DND-41 (cell line): ENCODE data around the gene FOXL1.

ENCODE experiments used
- ATAC-seq: fragments of 200-7000 bp; cut with Tn5 transposase; 3 replicates; pipeline ENCODE4 v1.9.1; 2021; ENCODE audit warnings: low read depth; ENCODE audit not compliant: insufficient read depth
- DNase-seq: peaks from one replicate; pipeline ENCODE4 v3.0.0-alpha.2; 2020
- H2AFZ ChIP-seq: 2 replicates; pipeline ENCODE4 v1.6.0; 2012; ENCODE audit warnings: low read depth, low read length
- H3K27ac ChIP-seq: 2 replicates; pipeline ENCODE4 v1.5.1; 2012; ENCODE audit warnings: low read length, inconsistent platforms
- H3K27me3 ChIP-seq: fragments of 200-600 bp; sonication (generic); 2 replicates; pipeline ENCODE4 v1.6.0; 2012; ENCODE audit warnings: low read length, mild to moderate bottlenecking, inconsistent platforms; ENCODE audit not compliant: insufficient read depth, poor library complexity
- H3K36me3 ChIP-seq: 2 replicates; pipeline ENCODE4 v1.5.1; 2012; ENCODE audit warnings: low read length, inconsistent platforms; ENCODE audit not compliant: insufficient read depth
- H3K4me1 ChIP-seq: 2 replicates; pipeline ENCODE4 v1.5.1; 2012; ENCODE audit warnings: mild to moderate bottlenecking, low read length; ENCODE audit not compliant: insufficient read depth
- H3K4me2 ChIP-seq: 2 replicates; pipeline ENCODE4 v1.6.0; 2012; ENCODE audit warnings: mild to moderate bottlenecking, moderate library complexity, low read length, inconsistent platforms; ENCODE audit not compliant: insufficient read depth
- H3K4me3 ChIP-seq, 2 experiments: fragments of 200-600 bp in 1 of 2; shearing (Covaris generic) in 1 of 2; 2 replicates each; pipeline ENCODE4 v1.5.1; 2012 to 2016; ENCODE audit warnings: inconsistent platforms in 2 of 2, low read length in 2 of 2, mild to moderate bottlenecking in 2 of 2, low read depth in 1 of 2, moderate library complexity in 1 of 2
- H3K79me2 ChIP-seq: 2 replicates; pipeline ENCODE4 v1.6.0; 2012; ENCODE audit warnings: low read length, inconsistent platforms; ENCODE audit not compliant: insufficient read depth
- H3K9ac ChIP-seq: 2 replicates; pipeline ENCODE4 v1.6.0; 2012; ENCODE audit warnings: low read depth, mild to moderate bottlenecking, inconsistent platforms, low read length, moderate library complexity
- H3K9me3 ChIP-seq: 2 replicates; pipeline ENCODE4 v1.5.1; 2012; ENCODE audit warnings: low read length, moderate library complexity, mild to moderate bottlenecking, inconsistent platforms; ENCODE audit not compliant: insufficient read depth, severe bottlenecking
- H4K20me1 ChIP-seq: 2 replicates; pipeline ENCODE4 v1.6.0; 2012; ENCODE audit warnings: low read length; ENCODE audit not compliant: insufficient read depth
- CTCF ChIP-seq: IDR thresholded peaks from 2 replicates; pipeline ENCODE4 v1.5.1; 2012; ENCODE audit warnings: borderline replicate concordance, low read length, moderate library complexity, mild to moderate bottlenecking; ENCODE audit not compliant: poor library complexity, severe bottlenecking; ENCODE audit errors: extremely low read depth
- EZH2 ChIP-seq: IDR thresholded peaks from 3 replicates; pipeline ENCODE4 v1.6.1; 2012; ENCODE audit warnings: borderline replicate concordance, low read depth, mild to moderate bottlenecking, moderate library complexity, low read length, inconsistent platforms; ENCODE audit not compliant: severe bottlenecking

FOXL1 gene

GRCh38 chr16:86618431-86619238 is 40.3 kb downstream of the FOXL1 start:
- DNase-seq, result no peak
- no peaks in the 10 kb centered on the region for H3K4me1 ChIP-seq
- no peak overlapping the region for H3K9ac ChIP-seq
- ATAC-seq, result no peak
- no peak overlapping the region for H3K4me2 ChIP-seq
- H2AFZ ChIP-seq, result no peak overlapping the region
- peaks cover 6% of the 10 kb centered on the region for H3K27me3 ChIP-seq
- H3K4me3 ChIP-seq, result no peak overlapping the region
- no peaks in the 10 kb centered on the region for H3K79me2 ChIP-seq
- H3K27ac ChIP-seq, result no peak overlapping the region
- no peak for TF ChIP-seq CTCF
- TF ChIP-seq EZH2, result no peak
- H4K20me1 ChIP-seq, result no peaks in the 10 kb centered on the region
- no peaks in the 10 kb centered on the region for H3K9me3 ChIP-seq
- H3K36me3 ChIP-seq, result no peaks in the 10 kb centered on the region

GRCh38 chr16:86619239-86619794 is 41.0 kb downstream of the FOXL1 start:
- Histone ChIP-seq H3K4me3 (no peak overlapping the region), H3K4me1 (no peaks in the 10 kb centered on the region), H4K20me1 (no peaks in the 10 kb centered on the region), H3K9ac (no peak overlapping the region), H3K27ac (no peak overlapping the region), H3K27me3 (peaks cover 6% of the 10 kb centered on the region), H3K79me2 (no peaks in the 10 kb centered on the region), H3K4me2 (no peak overlapping the region), H3K9me3 (no peaks in the 10 kb centered on the region), H2AFZ (no peak overlapping the region), H3K36me3 (no peaks in the 10 kb centered on the region)
- TF ChIP-seq EZH2 (no peak), CTCF (no peak)
- no peak for ATAC-seq
- no peak for DNase-seq

- TF ChIP-seq CTCF, result no peak
- TF ChIP-seq EZH2, result no peak
- Histone ChIP-seq H4K20me1 (no peaks in the 10 kb centered on the region), H3K4me3 (no peak overlapping the region), H3K79me2 (no peaks in the 10 kb centered on the region), H3K27ac (no peak overlapping the region), H3K4me2 (no peak overlapping the region), H3K36me3 (no peaks in the 10 kb centered on the region), H3K9me3 (no peaks in the 10 kb centered on the region), H2AFZ (no peak overlapping the region), H3K27me3 (peaks cover 6% of the 10 kb centered on the region), H3K9ac (no peak overlapping the region), H3K4me1 (no peaks in the 10 kb centered on the region)
- DNase-seq (no peak), ATAC-seq (no peak)
Measured at GRCh38 chr16:86620184-86620583, 41.8 kb downstream of the FOXL1 start.
